ENCODE results near the gene CNOT4. TPM values are rescaled to one million over a fixed set of nuclear protein-coding genes. Genes with fewer than 3 reads are reported as not detected.

CNOT4 gene
- total and polyA plus RNA-seq, 2 of the 8 experiments (the other 6 are each of a cell fraction or from before 2014, with no cell fraction given) = 10.9 to 25.8 TPM

DNA sequence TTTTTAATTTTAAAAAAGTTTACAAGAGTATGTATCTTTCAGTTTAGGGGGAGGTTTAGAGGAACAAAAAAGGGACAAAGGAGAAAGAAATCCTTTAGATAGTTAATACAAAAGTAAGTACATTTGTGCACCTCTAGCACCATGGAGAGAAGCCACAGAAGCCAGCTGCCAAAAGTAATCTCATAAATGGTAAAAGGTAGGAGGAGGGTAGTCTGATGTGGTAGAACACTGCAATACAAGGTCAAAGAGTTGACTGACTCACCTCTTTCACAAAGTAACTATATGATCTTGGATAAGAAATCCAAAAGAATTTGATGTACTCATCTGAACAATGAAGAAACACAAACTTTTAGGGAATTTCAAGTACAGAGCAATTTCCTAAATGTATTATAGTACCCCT lies 68.1 kb downstream of the CNOT4 start:
- TF ChIP-seq, protein P1, sequence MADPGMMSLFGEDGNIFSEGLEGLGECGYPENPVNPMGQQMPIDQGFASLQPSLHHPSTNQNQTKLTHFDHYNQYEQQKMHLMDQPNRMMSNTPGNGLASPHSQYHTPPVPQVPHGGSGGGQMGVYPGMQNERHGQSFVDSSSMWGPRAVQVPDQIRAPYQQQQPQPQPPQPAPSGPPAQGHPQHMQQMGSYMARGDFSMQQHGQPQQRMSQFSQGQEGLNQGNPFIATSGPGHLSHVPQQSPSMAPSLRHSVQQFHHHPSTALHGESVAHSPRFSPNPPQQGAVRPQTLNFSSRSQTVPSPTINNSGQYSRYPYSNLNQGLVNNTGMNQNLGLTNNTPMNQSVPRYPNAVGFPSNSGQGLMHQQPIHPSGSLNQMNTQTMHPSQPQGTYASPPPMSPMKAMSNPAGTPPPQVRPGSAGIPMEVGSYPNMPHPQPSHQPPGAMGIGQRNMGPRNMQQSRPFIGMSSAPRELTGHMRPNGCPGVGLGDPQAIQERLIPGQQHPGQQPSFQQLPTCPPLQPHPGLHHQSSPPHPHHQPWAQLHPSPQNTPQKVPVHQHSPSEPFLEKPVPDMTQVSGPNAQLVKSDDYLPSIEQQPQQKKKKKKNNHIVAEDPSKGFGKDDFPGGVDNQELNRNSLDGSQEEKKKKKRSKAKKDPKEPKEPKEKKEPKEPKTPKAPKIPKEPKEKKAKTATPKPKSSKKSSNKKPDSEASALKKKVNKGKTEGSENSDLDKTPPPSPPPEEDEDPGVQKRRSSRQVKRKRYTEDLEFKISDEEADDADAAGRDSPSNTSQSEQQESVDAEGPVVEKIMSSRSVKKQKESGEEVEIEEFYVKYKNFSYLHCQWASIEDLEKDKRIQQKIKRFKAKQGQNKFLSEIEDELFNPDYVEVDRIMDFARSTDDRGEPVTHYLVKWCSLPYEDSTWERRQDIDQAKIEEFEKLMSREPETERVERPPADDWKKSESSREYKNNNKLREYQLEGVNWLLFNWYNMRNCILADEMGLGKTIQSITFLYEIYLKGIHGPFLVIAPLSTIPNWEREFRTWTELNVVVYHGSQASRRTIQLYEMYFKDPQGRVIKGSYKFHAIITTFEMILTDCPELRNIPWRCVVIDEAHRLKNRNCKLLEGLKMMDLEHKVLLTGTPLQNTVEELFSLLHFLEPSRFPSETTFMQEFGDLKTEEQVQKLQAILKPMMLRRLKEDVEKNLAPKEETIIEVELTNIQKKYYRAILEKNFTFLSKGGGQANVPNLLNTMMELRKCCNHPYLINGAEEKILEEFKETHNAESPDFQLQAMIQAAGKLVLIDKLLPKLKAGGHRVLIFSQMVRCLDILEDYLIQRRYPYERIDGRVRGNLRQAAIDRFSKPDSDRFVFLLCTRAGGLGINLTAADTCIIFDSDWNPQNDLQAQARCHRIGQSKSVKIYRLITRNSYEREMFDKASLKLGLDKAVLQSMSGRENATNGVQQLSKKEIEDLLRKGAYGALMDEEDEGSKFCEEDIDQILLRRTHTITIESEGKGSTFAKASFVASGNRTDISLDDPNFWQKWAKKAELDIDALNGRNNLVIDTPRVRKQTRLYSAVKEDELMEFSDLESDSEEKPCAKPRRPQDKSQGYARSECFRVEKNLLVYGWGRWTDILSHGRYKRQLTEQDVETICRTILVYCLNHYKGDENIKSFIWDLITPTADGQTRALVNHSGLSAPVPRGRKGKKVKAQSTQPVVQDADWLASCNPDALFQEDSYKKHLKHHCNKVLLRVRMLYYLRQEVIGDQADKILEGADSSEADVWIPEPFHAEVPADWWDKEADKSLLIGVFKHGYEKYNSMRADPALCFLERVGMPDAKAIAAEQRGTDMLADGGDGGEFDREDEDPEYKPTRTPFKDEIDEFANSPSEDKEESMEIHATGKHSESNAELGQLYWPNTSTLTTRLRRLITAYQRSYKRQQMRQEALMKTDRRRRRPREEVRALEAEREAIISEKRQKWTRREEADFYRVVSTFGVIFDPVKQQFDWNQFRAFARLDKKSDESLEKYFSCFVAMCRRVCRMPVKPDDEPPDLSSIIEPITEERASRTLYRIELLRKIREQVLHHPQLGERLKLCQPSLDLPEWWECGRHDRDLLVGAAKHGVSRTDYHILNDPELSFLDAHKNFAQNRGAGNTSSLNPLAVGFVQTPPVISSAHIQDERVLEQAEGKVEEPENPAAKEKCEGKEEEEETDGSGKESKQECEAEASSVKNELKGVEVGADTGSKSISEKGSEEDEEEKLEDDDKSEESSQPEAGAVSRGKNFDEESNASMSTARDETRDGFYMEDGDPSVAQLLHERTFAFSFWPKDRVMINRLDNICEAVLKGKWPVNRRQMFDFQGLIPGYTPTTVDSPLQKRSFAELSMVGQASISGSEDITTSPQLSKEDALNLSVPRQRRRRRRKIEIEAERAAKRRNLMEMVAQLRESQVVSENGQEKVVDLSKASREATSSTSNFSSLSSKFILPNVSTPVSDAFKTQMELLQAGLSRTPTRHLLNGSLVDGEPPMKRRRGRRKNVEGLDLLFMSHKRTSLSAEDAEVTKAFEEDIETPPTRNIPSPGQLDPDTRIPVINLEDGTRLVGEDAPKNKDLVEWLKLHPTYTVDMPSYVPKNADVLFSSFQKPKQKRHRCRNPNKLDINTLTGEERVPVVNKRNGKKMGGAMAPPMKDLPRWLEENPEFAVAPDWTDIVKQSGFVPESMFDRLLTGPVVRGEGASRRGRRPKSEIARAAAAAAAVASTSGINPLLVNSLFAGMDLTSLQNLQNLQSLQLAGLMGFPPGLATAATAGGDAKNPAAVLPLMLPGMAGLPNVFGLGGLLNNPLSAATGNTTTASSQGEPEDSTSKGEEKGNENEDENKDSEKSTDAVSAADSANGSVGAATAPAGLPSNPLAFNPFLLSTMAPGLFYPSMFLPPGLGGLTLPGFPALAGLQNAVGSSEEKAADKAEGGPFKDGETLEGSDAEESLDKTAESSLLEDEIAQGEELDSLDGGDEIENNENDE (IDR thresholded peaks at IDR 0.05; ENCODE audit: insufficient replicate concordance, low read length) = no peak
- Histone ChIP-seq H3K27ac (ENCODE audit: low read depth, low read length) (no peak overlapping the region), H2BK120ac (replicated peaks; ENCODE audit: low read depth, low read length) (no peak overlapping the region), H4K91ac (replicated peaks; ENCODE audit: insufficient read length, low read length) (no peak overlapping the region), H2BK5ac (ENCODE audit: low read depth, low read length) (no peak overlapping the region), H2AK5ac (ENCODE audit: low read depth, low read length) (no peak overlapping the region), H2AFZ (ENCODE audit: low read length) (no peak overlapping the region), H3K79me1 (ENCODE audit: low read depth, low read length) (peaks cover 3% of the 10 kb centered on the region; the same call in 1 of the 2 replicates), H4K8ac (ENCODE audit: extremely low read depth, insufficient read depth, low read length) (no peak overlapping the region), H2BK15ac (ENCODE audit: low read length) (no peak overlapping the region), H4K5ac (ENCODE audit: insufficient read length, low read depth, low read length) (no peak overlapping the region), H3K36me3 (ENCODE audit: control insufficient read depth in 2 of 4, insufficient read depth in 4 of 4, low read length in 3 of 4) (peaks cover 0 to 3% (median 0%) of the 10 kb centered on the region in 4 experiments; a peak in 2 of 8 replicates), H3K9me3 (ENCODE audit: insufficient read depth in 2 of 2, low read depth in 1 of 2, low read length in 1 of 2) (no peaks in the 10 kb centered on the region), H2BK20ac (ENCODE audit: low read length) (no peak overlapping the region), H3K18ac (ENCODE audit: extremely low read depth, low read length) (no peak overlapping the region), H3K56ac (replicated peaks; ENCODE audit: insufficient read length, low read depth, low read length) (no peak overlapping the region), H3K4me2 (ENCODE audit: insufficient read depth in 1 of 2, low read depth in 2 of 2, low read length in 2 of 2) (no peak overlapping the region), H3K27me3 (replicated peaks in 1 of 4; ENCODE audit: control insufficient read depth in 3 of 4, extremely low read depth in 1 of 4, insufficient read depth in 3 of 4, low read length in 3 of 4) (no peaks in the 10 kb centered on the region), H3K9ac (replicated peaks in 1 of 4; ENCODE audit: extremely low read depth in 1 of 4, low read depth in 3 of 4, low read length in 3 of 4) (no peak overlapping the region), H3K23ac (ENCODE audit: insufficient read length) (no peak overlapping the region), H2BK12ac (ENCODE audit: low read depth, low read length) (no peak overlapping the region), H3K4me3 (ENCODE audit: extremely low read depth in 1 of 4, insufficient read depth in 2 of 4, low read depth in 3 of 4, low read length in 4 of 4) (no peak overlapping the region), H4K20me1 (replicated peaks in 1 of 2; ENCODE audit: control insufficient read depth in 1 of 2, insufficient read depth in 2 of 2, low read length in 2 of 2) (peaks cover 0 to 2% of the 10 kb centered on the region in 2 experiments), H3K23me2 (ENCODE audit: low read depth, low read length) (no peaks in the 10 kb centered on the region), H3K14ac (ENCODE audit: insufficient read length) (no peak overlapping the region), H3K79me2 (ENCODE audit: control insufficient read depth in 1 of 2, insufficient read depth in 2 of 2, low read length in 2 of 2) (peaks cover 0 to 23% of the 10 kb centered on the region in 2 experiments; a peak in 2 of 4 replicates), H3K4me1 (replicated peaks in 1 of 4; ENCODE audit: control insufficient read depth in 3 of 4, insufficient read depth in 4 of 4, low read length in 3 of 4) (no peaks in the 10 kb centered on the region), H3K4ac (replicated peaks; ENCODE audit: insufficient read length, low read depth, low read length) (no peak overlapping the region)
- POLR2A ChIA-PET (ENCODE audit: partially characterized antibody) = no interaction called here
- CTCF ChIA-PET (ENCODE audit: partially characterized antibody) = interaction anchor here (1.6 kb wide), 1 partner anchor 27 kb away, joined by 5 read pairs; no protein-coding TSS in a partner anchor
- DNase-seq (ENCODE audit: low read depth in 1 of 2, low spot score in 2 of 2) (no peak), FAIRE-seq (no peak)
